Stimulated activated naive CD4-positive, alpha-beta T cell treated with Interleukin-2 at 50 U/mL for 16 hours (primary cell): ENCODE results near the gene LPIN3.
A peak's percentile ranks its signal among the peaks of the same experiment; 100 is the strongest.
"Not testable (repeated sequence)": the region's sequence is repeated elsewhere in the genome, so short reads cannot be mapped to it uniquely, and the experiment has no call there.

Experiments
- DNase-seq: peaks from one replicate; lab custom pipeline; 2025; lab: John Stamatoyannopoulos, UW

LPIN3 gene

DNA sequence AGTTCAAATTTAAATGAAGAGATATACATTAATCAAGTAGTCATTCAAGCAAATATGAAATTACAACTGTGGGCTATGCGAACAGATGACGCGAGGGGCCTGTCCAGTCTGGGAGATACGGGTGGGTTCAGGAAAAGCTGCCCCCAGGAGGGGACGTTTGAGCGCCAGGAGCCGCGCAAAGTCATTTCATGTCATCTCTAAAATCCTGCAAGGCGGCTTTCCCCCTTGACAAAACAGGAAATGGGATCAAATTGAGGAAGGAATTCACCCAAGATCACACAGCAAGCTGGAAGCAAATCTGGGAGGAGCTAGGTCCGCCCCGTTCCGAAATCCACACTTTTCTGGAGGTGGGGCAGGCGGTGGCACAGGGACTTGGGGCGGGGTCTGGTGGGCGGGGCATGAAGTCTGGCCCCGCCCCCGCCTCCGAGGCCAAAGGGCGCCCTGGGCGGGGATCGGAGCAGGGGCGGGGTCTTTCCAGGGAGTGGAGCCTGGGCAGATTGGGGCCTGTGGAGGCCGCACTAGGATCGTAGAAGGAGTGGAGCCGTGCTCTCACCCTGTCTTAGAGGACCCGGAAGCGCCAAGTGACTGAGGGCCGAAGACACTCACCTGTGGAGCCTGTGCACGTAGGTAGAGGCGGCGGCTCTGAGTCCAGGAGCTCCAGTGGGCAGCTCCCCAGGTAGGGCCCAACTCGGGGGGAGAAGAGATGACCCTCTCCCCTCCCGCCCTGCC is at the start of gene LPIN3:
LPIN3 (plus strand) TSS at position 495 of the 729 bp plus-strand sequence. CDS start 4,983 bp downstream, outside the sequence.
- DNase-seq, result peak; percentile 7

DNA sequence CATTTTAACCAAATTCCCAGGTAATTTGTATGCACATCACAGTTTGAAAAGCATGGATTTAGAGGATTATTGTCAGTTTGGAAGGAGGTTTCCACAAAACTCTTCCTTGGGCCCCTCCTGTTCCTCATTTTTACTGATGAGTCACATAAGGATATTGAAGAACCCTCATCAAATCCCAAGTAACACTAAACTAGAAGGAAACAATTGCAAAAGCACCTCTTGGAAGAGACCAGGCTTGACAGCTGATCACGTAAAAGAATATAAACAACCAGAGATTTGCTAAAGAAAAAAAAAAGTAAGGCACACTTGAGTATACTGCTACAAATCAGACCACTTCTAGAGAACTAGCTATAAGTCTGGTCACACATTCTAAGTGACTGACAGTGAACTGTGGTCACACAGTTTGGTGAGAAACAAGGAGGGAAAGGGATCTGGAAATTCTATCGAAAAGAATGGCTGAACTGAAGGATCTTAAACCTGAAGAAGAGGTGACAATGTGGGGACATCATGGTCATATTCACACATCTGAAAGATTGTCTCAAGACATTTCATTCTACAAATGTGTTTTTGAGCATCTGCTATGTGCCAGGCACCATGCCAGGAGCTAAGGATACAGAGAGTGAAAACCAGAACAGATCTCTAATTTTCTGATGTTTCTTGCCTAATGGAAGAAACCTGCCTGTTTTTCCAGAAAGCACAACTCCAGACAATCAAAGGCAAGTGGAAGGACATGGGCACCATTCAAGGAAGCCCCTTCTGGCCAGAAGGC is 47.2 kb upstream of the LPIN3 start:
- no peak for DNase-seq

DNA sequence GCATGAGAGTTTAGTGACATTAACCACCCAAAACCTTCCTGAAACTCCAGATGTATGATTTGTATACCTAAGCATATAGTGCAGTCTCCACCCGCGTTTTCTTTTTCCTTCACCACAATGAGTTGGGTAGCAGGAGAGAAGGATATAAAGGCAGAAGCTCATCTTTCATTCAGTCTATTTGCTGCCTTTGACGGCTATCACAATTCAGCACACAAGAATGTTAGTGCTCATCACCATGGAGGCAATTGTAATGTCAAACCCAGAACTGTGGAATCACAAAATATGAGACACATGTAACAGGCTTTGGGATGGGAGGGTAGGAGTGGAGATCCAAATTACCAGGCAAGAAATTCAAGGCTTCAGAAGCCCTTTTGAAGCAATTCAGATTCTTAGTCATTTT is 40.7 kb upstream of the LPIN3 start:
- no peak for DNase-seq

DNA sequence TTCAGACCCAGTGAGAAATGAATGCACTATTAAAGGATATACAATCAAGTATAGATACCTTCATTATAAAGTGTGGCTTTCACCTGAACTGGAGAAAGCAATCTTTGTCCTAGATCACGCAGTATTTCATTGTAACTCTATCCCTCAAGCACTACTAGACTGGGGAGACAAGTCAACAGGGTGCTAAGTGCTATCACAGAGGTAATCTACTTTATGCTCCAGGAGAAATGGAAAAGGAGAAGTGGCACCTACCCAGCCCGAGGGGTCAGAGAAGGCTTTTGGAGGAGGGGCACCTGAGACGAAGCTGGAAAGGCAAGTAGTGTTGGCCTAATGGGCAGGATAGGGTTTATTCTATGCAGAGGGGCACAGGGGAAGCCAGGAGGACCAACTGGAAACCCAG is 40.2 kb upstream of the LPIN3 start:
- no peak for DNase-seq

- no peak for DNase-seq
Measured at GRCh38 chr20:41300886-41301285, 39.7 kb upstream of the LPIN3 start.

- DNase-seq, result no peak
Measured at GRCh38 chr20:41304002-41304401, 36.6 kb upstream of the LPIN3 start.

GRCh38 chr20:41304424-41305079 is 36.1 kb upstream of the LPIN3 start:
- no peak for DNase-seq

DNA sequence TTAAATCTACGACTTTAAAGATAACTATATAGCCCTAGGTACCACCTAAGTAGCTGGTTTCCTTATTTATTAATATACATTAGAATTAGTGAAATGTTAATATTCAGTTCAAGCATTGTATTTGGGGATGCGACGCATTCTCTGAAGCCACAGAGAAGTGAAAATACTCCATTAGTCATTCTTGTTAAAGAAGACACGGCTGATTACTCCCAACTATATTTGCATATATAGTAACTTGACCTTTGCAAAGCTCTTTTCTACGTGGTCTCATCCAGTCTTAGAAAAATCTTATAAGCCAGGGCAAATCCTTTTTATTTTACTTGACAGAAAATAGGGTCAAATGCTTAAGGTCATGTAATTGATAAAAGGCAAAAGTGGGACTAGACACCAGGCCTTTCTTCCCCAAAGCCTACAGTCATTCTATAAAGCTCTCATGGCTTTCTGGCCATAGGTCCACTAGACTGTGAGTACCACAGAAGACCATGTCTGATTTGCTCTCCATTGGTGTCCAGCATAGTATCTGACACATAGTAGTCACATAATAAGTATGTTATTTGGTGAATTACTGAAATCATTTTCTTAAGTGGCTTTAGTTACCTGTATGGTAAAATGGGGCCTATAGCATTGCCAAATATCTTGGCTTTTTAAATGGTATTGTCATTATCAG is 34.4 kb upstream of the LPIN3 start:
- DNase-seq, result no peak

GRCh38 chr20:41307021-41307420 is 33.6 kb upstream of the LPIN3 start:
- no peak for DNase-seq

GRCh38 chr20:41308290-41308711 is 32.3 kb upstream of the LPIN3 start:
- no peak for DNase-seq

- no peak for DNase-seq
Measured at GRCh38 chr20:41308726-41309413, 31.8 kb upstream of the LPIN3 start.

GRCh38 chr20:41309817-41310216 is 30.8 kb upstream of the LPIN3 start:
- DNase-seq, result no peak

- DNase-seq, result not testable (repeated sequence)
Measured at GRCh38 chr20:41312009-41312408, 28.6 kb upstream of the LPIN3 start.

DNA sequence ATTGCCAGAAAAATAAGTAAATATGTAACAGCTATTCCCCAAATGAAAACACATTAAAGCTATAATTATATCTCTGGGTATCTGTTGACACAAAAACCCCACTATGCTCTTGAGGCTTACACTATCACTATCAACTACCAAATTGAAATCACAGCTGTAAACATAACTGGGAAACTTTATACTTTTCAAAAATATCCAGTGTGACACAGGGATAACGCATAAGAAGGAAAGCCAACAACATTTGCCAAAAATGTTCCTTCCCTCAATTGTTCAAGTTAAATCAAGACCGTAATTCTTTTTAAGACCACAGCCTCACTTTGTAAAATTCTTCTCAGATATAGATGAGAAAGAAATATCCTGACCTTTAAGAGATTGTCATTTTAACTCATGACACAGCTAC is 26.2 kb upstream of the LPIN3 start:
- no peak for DNase-seq

DNA sequence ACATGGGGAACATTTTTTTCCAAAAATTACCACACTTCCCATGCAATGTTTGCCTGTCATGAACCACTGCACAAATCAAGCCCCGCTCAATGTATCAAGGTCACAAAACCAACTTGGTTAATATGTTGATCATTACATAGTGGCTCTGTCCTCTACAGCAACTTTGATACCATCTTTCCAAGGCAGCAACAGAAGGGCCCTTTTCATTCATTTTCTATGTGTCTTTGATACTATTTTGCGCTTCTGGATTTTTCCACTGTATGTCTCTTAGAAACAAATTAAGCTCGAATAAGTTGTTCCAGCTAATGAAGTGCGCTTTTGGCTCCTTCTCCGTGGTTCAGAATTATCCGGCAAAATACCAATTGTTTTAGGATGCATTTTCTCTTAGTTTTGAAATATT is 24.6 kb upstream of the LPIN3 start:
- DNase-seq, result no peak

DNA sequence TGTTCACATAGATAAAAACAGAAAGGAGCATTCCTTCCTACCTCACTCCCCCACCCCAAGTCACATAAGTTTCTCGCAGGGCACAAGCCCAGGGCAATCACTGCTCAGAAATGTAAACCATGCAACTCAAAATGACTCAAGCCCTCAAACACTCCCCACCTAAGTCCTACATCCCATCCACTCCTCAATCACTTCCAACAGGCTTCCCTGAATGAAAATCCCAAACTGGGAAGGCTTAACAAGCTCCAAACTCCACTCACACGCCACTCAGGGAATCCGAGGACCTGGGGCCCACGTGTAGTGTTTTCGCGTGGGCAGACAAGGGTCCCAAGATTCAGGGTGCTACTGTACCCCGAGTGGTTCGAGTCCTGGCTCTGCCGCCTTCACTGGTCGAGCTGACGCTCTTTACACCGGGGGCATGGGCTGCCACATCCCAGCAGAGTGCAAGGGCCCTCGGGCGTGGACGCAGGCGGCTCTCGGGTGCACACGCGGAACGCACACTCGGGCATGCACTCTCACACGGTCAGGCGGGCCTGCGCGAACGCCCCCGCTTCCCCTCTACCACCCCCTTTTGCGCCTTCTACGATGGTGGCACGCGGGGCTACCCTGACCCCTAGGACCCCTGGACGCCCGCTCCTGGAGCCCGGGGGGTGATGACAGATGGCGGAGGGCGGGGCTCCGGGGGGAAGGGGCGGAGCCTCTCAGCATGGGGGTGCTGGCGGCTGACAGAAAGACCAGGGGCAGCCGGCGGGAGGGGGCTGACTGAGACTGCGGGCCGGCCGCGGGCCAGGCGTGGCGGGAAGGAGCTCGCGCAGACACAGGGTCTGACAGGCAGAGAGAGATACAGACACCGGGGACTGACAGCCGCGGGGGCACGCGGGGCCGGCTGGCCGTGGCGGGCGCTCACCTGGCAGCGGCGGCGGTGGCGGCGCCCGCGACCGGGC is 23.7 kb upstream of the LPIN3 start:
- peak; percentile 74 for DNase-seq

- peak; percentile 96 for DNase-seq
Measured at GRCh38 chr20:41317546-41318270, 22.9 kb upstream of the LPIN3 start, which contains the start of gene ZHX3. TSS of gene ZHX3 (minus strand) at chr20:41317731. CDS start at chr20:41204916, 112,815 bp downstream.

- DNase-seq, result no peak
Measured at GRCh38 chr20:41318271-41318649, 22.4 kb upstream of the LPIN3 start.

- no peak for DNase-seq
Measured at GRCh38 chr20:41320441-41320840, 20.2 kb upstream of the LPIN3 start.

GRCh38 chr20:41320976-41321375 is 19.6 kb upstream of the LPIN3 start:
- no peak for DNase-seq
